DMS53 treated with DMSO at 0.1 percent for 48 hours (cell line): ENCODE results near the gene ST6GALNAC6.
"Not testable (repeated sequence)": the region's sequence is repeated elsewhere in the genome, so short reads cannot be mapped to it uniquely, and the experiment has no call there.

Experiments
- DNase-seq: peaks from one replicate; lab custom pipeline; 2025; ENCODE audit not compliant: unreplicated experiment; lab: John Stamatoyannopoulos, UW

Gene ST6GALNAC6

GRCh38 chr9:127875306-127875966 lies 24.0 kb downstream of the ST6GALNAC6 start:
- DNase-seq, result no peak

GRCh38 chr9:127874301-127875221 lies 24.8 kb downstream of the ST6GALNAC6 start:
- no peak for DNase-seq

GRCh38 chr9:127873886-127874285 lies 25.5 kb downstream of the ST6GALNAC6 start:
- DNase-seq, result no peak

GRCh38 chr9:127873223-127873691 lies 26.1 kb downstream of the ST6GALNAC6 start:
- no peak for DNase-seq

- no peak for DNase-seq
Measured at GRCh38 chr9:127872369-127873222, 26.8 kb downstream of the ST6GALNAC6 start.

GRCh38 chr9:127871531-127871930 lies 27.9 kb downstream of the ST6GALNAC6 start:
- DNase-seq, result no peak

- DNase-seq, result no peak
Measured at GRCh38 chr9:127870887-127871286, 28.5 kb downstream of the ST6GALNAC6 start.

- DNase-seq, result not testable (repeated sequence)
Measured at GRCh38 chr9:127870153-127870491, 29.3 kb downstream of the ST6GALNAC6 start.

- peak; percentile 78 for DNase-seq
Measured at GRCh38 chr9:127869310-127870152, 29.9 kb downstream of the ST6GALNAC6 start.

GRCh38 chr9:127868278-127868902 lies 31.0 kb downstream of the ST6GALNAC6 start:
- no peak for DNase-seq

GRCh38 chr9:127867356-127868277 lies 31.8 kb downstream of the ST6GALNAC6 start:
- no peak for DNase-seq

GRCh38 chr9:127866535-127866934 lies 32.9 kb downstream of the ST6GALNAC6 start:
- no peak for DNase-seq

- no peak for DNase-seq
Measured at GRCh38 chr9:127865645-127866464, 33.5 kb downstream of the ST6GALNAC6 start.

- DNase-seq, result no peak
Measured at GRCh38 chr9:127863191-127863621, 36.2 kb downstream of the ST6GALNAC6 start.

- DNase-seq, result no peak
Measured at GRCh38 chr9:127862075-127863011, 37.1 kb downstream of the ST6GALNAC6 start.

- DNase-seq, result no peak
Measured at GRCh38 chr9:127860779-127861178, 38.6 kb downstream of the ST6GALNAC6 start.

- no peak for DNase-seq
Measured at GRCh38 chr9:127860260-127860659, 39.1 kb downstream of the ST6GALNAC6 start.
